ENCODE measurements around the gene CIDEA.

GRCh38 chr18:12291161-12291560, 37.0 kb downstream of the CIDEA start:
- TF ChIP-seq, protein P1, sequence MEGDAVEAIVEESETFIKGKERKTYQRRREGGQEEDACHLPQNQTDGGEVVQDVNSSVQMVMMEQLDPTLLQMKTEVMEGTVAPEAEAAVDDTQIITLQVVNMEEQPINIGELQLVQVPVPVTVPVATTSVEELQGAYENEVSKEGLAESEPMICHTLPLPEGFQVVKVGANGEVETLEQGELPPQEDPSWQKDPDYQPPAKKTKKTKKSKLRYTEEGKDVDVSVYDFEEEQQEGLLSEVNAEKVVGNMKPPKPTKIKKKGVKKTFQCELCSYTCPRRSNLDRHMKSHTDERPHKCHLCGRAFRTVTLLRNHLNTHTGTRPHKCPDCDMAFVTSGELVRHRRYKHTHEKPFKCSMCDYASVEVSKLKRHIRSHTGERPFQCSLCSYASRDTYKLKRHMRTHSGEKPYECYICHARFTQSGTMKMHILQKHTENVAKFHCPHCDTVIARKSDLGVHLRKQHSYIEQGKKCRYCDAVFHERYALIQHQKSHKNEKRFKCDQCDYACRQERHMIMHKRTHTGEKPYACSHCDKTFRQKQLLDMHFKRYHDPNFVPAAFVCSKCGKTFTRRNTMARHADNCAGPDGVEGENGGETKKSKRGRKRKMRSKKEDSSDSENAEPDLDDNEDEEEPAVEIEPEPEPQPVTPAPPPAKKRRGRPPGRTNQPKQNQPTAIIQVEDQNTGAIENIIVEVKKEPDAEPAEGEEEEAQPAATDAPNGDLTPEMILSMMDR (IDR thresholded peaks at IDR 0.05) = no peak
- no peak for TF ChIP-seq POLR2A (IDR thresholded peaks at IDR 0.05)

All from esophagus squamous epithelium (tissue), 4 donors.